Astrocyte of the cerebellum (primary cell): ENCODE measurements around the gene SLC9A8.

Source experiments
- DNase-seq: peaks from one replicate; pipeline ENCODE4 v3.0.0-alpha.2; 2011; ENCODE audit warnings: low read depth
- H3K4me3 ChIP-seq: 2 replicates; pipeline ENCODE4 v1.5.1; 2011; ENCODE audit warnings: mild to moderate bottlenecking, low read depth, low read length, moderate library complexity
- in situ Hi-C: cut with HindIII; loops from 2 replicates; pipeline ENCODE4 v1.10.0; 2017; ENCODE audit warnings: low sequenced_read_pairs
- TF ChIP-seq, protein P1 (sequence below): IDR thresholded peaks from 2 replicates; pipeline ENCODE4 v1.5.1; 2012; ENCODE audit warnings: low read length, low read depth, moderate library complexity, mild to moderate bottlenecking; ENCODE audit errors: missing control alignments

Gene SLC9A8

GRCh38 chr20:49872056-49872455 is 59.4 kb downstream of the SLC9A8 start:
- in situ Hi-C loops: no loop called here
- DNase-seq: no peak
- H3K4me3 ChIP-seq: no peak overlapping the region
- TF ChIP-seq, protein P1, sequence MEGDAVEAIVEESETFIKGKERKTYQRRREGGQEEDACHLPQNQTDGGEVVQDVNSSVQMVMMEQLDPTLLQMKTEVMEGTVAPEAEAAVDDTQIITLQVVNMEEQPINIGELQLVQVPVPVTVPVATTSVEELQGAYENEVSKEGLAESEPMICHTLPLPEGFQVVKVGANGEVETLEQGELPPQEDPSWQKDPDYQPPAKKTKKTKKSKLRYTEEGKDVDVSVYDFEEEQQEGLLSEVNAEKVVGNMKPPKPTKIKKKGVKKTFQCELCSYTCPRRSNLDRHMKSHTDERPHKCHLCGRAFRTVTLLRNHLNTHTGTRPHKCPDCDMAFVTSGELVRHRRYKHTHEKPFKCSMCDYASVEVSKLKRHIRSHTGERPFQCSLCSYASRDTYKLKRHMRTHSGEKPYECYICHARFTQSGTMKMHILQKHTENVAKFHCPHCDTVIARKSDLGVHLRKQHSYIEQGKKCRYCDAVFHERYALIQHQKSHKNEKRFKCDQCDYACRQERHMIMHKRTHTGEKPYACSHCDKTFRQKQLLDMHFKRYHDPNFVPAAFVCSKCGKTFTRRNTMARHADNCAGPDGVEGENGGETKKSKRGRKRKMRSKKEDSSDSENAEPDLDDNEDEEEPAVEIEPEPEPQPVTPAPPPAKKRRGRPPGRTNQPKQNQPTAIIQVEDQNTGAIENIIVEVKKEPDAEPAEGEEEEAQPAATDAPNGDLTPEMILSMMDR: no peak

- TF ChIP-seq, protein P1: no peak
- no peak overlapping the region for H3K4me3 ChIP-seq
- DNase-seq: no peak
- in situ Hi-C loops: no loop called here
These were observed 62.1 kb downstream of the SLC9A8 start for GRCh38 chr20:49874696-49875095.

- no peak for DNase-seq
- TF ChIP-seq, protein P1: no peak
- H3K4me3 ChIP-seq: no peak overlapping the region
- in situ Hi-C loops: no loop called here
These were observed 64.8 kb downstream of the SLC9A8 start for GRCh38 chr20:49877386-49877921.

GRCh38 chr20:49878977-49879376 is 66.3 kb downstream of the SLC9A8 start:
- TF ChIP-seq, protein P1: no peak
- no peak overlapping the region for H3K4me3 ChIP-seq
- in situ Hi-C loops: no loop called here
- DNase-seq: no peak

DNA sequence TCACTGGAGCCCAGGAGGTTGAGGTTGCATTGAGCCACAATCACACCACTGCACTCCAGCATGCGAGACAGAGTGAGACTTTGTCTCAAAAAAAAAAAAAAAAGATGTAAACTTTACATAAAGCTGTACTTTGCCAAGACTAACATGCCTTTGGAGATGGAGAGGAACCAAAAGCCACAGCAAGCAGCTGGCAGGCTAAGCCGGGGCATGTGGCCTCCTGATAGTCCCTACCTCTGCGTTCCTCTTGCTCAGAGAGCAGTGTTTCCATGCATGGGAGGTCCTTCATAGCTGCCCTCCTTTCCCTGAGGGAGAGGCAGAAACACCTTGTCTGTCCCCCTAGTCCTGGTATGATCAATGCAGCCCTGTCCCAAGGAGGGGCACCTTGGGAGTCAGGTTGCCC is 67.5 kb downstream of the SLC9A8 start:
- TF ChIP-seq, protein P1: no peak
- in situ Hi-C loops: loop anchor here (5.0 kb wide), 1 partner anchor 33 kb away; no protein-coding TSS in a partner anchor
- H3K4me3 ChIP-seq: no peak overlapping the region
- peak; percentile 47 for DNase-seq

DNA sequence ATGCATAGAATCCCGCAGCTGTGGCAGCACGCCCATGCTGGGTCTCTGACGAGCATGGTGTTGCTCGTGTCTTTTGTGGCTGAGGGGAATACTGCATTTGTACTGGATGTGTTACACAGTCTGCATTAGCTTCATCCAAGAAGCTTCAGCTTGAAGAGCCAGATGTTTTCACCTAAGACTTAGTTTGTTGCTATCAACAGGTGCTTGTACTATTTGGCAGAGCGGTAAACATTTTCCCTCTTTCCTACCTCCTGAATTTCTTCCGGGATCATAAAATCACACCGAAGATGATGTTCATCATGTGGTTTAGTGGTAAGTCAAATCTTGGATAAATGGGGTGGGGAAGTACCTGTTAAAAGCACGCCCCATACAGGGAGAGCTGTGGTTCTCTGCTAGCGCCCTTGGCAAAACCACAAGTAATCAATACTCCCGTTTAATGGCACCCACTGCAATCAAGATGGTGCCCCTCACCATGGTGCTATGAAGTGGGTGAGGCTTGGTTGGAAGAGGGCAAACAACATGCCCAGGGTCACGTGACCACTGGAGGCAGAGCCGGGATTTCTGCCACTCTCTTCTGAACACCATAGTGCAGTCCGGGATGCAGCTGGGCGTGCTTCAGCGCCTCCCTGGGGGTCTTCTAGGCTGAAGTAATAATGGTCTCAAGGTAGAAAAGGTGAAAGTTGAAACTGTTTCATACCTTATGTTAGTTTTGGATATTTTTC is 68.3 kb downstream of the SLC9A8 start:
- TF ChIP-seq, protein P1: no peak
- H3K4me3 ChIP-seq: no peak overlapping the region
- in situ Hi-C loops: loop anchor here (5.0 kb wide), 1 partner anchor 34 kb away; no protein-coding TSS in a partner anchor
- no peak for DNase-seq
